SU-DHL-6 (cell line): Measurements from ENCODE around the gene DNAJB8.

Experiments
- CTCF ChIP-seq: fragments of 200-600 bp; sonication (generic); IDR thresholded peaks from one replicate; pipeline ENCODE4 v1.5.1; 2017; ENCODE audit warnings: antibody characterized with exemption, mild to moderate bottlenecking, low read length, moderate library complexity; ENCODE audit not compliant: insufficient read depth, poor library complexity, severe bottlenecking
- EZH2phosphoT487 ChIP-seq: fragments of 200-600 bp; sonication (generic), shearing (Covaris generic); conservative IDR thresholded peaks from 2 replicates; pipeline ENCODE4 v1.6.1; 2018; ENCODE audit warnings: mild to moderate bottlenecking, antibody characterized with exemption, low read length, moderate library complexity, mixed read lengths

GRCh38 chr3:128439226-128439625 is 27.5 kb downstream of the DNAJB8 start:
- no peak for TF ChIP-seq CTCF
- no peak for TF ChIP-seq EZH2phosphoT487
